ENCODE data around the gene NDUFB2.
"Not testable (repeated sequence)": the region's sequence is repeated elsewhere in the genome, so short reads cannot be mapped to it uniquely, and the experiment has no call there.

NDUFB2 gene

GRCh38 chr7:140722254-140722653, 25.7 kb downstream of the NDUFB2 start:
- Mint-ChIP-seq H3K4me3 (no peak overlapping the region), H3K36me3 (peaks cover 0 to 20% of the 10 kb centered on the region in 2 donors), H3K27ac (no peak overlapping the region), H3K9me3 (no peaks in the 10 kb centered on the region), H3K4me1 (peaks cover 8 to 10% of the 10 kb centered on the region in 2 donors), H3K27me3 (no peaks in the 10 kb centered on the region)
- ATAC-seq (replicated peaks) (no peak), DNase-seq (no peak)

GRCh38 chr7:140723006-140723405, 26.5 kb downstream of the NDUFB2 start:
- H3K9me3 Mint-ChIP-seq: no peaks in the 10 kb centered on the region
- H3K27me3 Mint-ChIP-seq: no peaks in the 10 kb centered on the region
- peaks cover 0 to 20% of the 10 kb centered on the region in 2 donors for H3K36me3 Mint-ChIP-seq
- ATAC-seq (replicated peaks): no peak
- no peak overlapping the region for H3K4me3 Mint-ChIP-seq
- no peak overlapping the region for H3K27ac Mint-ChIP-seq
- peaks cover 8 to 10% of the 10 kb centered on the region in 2 donors for H3K4me1 Mint-ChIP-seq
- DNase-seq: no peak

DNA sequence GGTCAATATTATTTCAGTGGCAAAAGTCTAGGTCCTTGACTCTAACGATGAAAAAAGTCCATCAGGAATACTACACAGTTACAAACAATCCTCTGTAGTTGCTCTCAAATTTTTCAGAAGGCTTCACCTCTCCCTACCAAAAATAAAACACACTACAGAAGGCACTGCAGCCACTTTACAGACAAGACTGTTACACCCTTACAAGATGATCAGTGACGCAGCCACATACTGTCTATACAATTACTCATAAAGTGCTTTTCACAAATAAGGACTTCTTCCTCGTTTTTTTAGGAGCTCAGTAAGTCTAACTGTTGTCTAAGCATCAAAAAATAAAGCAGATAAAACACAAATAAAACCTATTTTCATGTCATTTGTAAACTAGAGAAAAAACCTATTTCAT, 27.1 kb downstream of the NDUFB2 start:
- no peak for DNase-seq
- Mint-ChIP-seq H3K27me3 (no peaks in the 10 kb centered on the region), H3K36me3 (peaks cover 0 to 20% of the 10 kb centered on the region in 2 donors), H3K4me3 (no peak overlapping the region), H3K4me1 (peaks cover 8 to 10% of the 10 kb centered on the region in 2 donors), H3K9me3 (no peaks in the 10 kb centered on the region), H3K27ac (no peak overlapping the region)
- ATAC-seq (replicated peaks): no peak

GRCh38 chr7:140724706-140725105, 28.2 kb downstream of the NDUFB2 start:
- Mint-ChIP-seq H3K9me3 (no peaks in the 10 kb centered on the region), H3K36me3 (peaks cover 3 to 22% of the 10 kb centered on the region in 2 donors), H3K27me3 (no peaks in the 10 kb centered on the region), H3K4me1 (peaks cover 6 to 7% of the 10 kb centered on the region in 2 donors), H3K4me3 (no peak overlapping the region), H3K27ac (no peak overlapping the region)
- no peak for DNase-seq
- no peak for ATAC-seq (replicated peaks)

DNA sequence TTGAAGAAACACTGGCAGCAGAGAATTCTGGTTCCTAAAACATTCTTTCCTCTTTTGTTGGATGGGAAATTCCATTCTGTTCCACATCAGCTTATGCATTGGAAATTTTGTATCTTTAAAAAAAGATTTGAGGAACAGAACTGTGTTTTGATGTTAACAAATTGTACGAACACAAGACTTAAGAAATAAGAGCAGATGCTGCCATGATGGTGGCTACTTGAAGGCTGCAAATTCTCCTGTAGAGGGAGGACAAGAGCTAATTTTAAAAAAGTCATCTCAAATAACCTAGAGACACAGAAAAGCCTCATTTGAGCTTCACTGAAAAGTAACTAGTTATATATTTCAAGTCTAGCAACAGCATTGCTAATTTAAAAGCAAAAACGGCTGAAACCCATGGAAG, 29.8 kb downstream of the NDUFB2 start:
- no peak for DNase-seq
- peaks cover 7 to 25% of the 10 kb centered on the region in 2 donors for H3K36me3 Mint-ChIP-seq
- H3K4me1 Mint-ChIP-seq: no peaks in the 10 kb centered on the region
- no peak overlapping the region for H3K4me3 Mint-ChIP-seq
- no peak for ATAC-seq (replicated peaks)
- H3K27me3 Mint-ChIP-seq: no peaks in the 10 kb centered on the region
- no peaks in the 10 kb centered on the region for H3K9me3 Mint-ChIP-seq
- H3K27ac Mint-ChIP-seq: no peak overlapping the region

- no peak overlapping the region for H3K27ac Mint-ChIP-seq
- ATAC-seq (replicated peaks) (no peak), DNase-seq (no peak)
- H3K9me3 Mint-ChIP-seq: no peaks in the 10 kb centered on the region
- H3K36me3 Mint-ChIP-seq: peaks cover 19 to 28% of the 10 kb centered on the region in 2 donors
- no peak overlapping the region for H3K4me3 Mint-ChIP-seq
- H3K4me1 Mint-ChIP-seq: no peaks in the 10 kb centered on the region
- H3K27me3 Mint-ChIP-seq: no peaks in the 10 kb centered on the region
Observed at GRCh38 chr7:140732416-140732815, 35.9 kb downstream of the NDUFB2 start.

- ATAC-seq (replicated peaks) (no peak), DNase-seq (no peak)
- H3K27ac Mint-ChIP-seq: no peak overlapping the region
- no peak overlapping the region for H3K4me3 Mint-ChIP-seq
- H3K9me3 Mint-ChIP-seq: no peaks in the 10 kb centered on the region
- no peaks in the 10 kb centered on the region for H3K27me3 Mint-ChIP-seq
- no peaks in the 10 kb centered on the region for H3K4me1 Mint-ChIP-seq
- peaks cover 24 to 33% of the 10 kb centered on the region in 2 donors for H3K36me3 Mint-ChIP-seq
Observed at GRCh38 chr7:140734096-140734495, 37.6 kb downstream of the NDUFB2 start.

DNA sequence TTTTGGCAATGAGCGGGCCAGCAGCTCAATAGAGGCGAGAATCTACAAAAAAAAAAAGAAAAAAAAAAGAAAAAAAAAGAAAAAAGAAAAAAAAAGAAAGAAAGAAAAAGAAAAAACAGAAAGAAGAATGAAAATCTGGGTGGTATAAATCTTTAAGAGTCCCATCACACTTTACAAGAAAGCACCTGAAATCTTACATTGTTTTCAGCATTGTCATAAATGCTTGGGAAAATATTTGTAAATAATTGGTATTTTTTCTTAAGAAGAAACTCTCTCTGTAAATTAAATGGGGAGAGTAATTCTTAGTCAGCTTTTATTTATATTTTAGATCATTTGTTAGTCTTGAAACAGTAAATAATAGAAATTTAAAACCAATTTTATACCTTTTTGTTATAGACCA, 38.2 kb downstream of the NDUFB2 start:
- ATAC-seq (replicated peaks): no peak
- no peak overlapping the region for H3K27ac Mint-ChIP-seq
- H3K27me3 Mint-ChIP-seq: no peaks in the 10 kb centered on the region
- no peaks in the 10 kb centered on the region for H3K4me1 Mint-ChIP-seq
- H3K36me3 Mint-ChIP-seq: peaks cover 24 to 34% of the 10 kb centered on the region in 2 donors
- no peaks in the 10 kb centered on the region for H3K9me3 Mint-ChIP-seq
- no peak for DNase-seq
- no peak overlapping the region for H3K4me3 Mint-ChIP-seq

GRCh38 chr7:140738280-140738679, 41.8 kb downstream of the NDUFB2 start:
- no peak overlapping the region for H3K4me3 Mint-ChIP-seq
- no peaks in the 10 kb centered on the region for H3K9me3 Mint-ChIP-seq
- ATAC-seq (replicated peaks) (no peak), DNase-seq (no peak)
- H3K4me1 Mint-ChIP-seq: no peaks in the 10 kb centered on the region
- H3K36me3 Mint-ChIP-seq: peaks cover 20 to 27% of the 10 kb centered on the region in 2 donors
- no peaks in the 10 kb centered on the region for H3K27me3 Mint-ChIP-seq
- H3K27ac Mint-ChIP-seq: no peak overlapping the region

DNA sequence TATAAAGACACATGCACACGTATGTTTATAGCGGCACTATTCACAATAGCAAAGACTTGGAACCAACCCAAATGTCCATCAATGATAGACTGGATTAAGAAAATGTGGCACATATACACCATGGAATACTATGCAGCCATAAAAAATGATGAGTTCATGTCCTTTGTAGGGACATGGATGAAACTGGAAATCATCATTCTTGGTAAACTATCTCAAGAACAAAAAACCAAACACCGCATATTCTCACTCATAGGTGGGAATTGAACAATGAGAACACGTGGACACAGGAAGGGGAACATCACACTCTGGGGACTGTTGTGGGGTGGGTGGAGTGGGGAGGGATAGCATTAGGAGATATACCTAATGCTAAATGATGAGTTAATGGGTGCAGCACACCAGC, 46.7 kb downstream of the NDUFB2 start:
- not testable (repeated sequence) for ATAC-seq (replicated peaks); H3K27me3 Mint-ChIP-seq; H3K4me3 Mint-ChIP-seq; H3K27ac Mint-ChIP-seq; DNase-seq; H3K9me3 Mint-ChIP-seq
- Mint-ChIP-seq H3K4me1 (peaks cover 3 to 13% of the 10 kb centered on the region in 2 donors), H3K36me3 (peaks cover 22 to 35% of the 10 kb centered on the region in 2 donors)

DNA sequence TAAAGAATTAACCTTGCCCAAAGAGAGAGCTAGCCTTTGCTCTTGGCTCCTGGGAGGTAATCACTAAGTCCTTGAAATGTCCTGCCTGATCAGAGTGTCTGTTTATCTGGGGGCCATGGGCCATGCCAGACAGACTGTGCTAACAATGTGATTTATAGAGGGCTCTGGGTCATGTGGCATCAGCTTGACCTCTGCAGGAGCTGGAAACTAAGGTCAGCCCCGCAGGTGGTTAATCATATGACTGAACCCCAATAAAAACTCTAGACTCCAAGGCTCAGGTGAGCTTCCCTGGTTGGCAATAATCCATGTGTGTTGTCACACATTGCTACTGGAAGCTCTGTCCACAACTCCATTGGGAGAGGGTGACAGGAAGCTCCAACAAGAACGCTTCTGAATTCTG, 47.5 kb downstream of the NDUFB2 start:
- Mint-ChIP-seq H3K9me3 (no peaks in the 10 kb centered on the region), H3K27ac (no peak overlapping the region), H3K4me3 (no peak overlapping the region), H3K36me3 (peaks cover 17 to 30% of the 10 kb centered on the region in 2 donors), H3K4me1 (peaks cover 3 to 13% of the 10 kb centered on the region in 2 donors), H3K27me3 (no peaks in the 10 kb centered on the region)
- DNase-seq (no peak), ATAC-seq (replicated peaks) (no peak)

GRCh38 chr7:140745266-140746058, 49.0 kb downstream of the NDUFB2 start:
- H3K27ac Mint-ChIP-seq: no peak overlapping the region
- H3K4me3 Mint-ChIP-seq: no peak overlapping the region
- H3K9me3 Mint-ChIP-seq: no peaks in the 10 kb centered on the region
- DNase-seq: no peak
- peak; percentile 34 to 44 for ATAC-seq (replicated peaks)
- H3K27me3 Mint-ChIP-seq: no peaks in the 10 kb centered on the region
- H3K36me3 Mint-ChIP-seq: peaks cover 15 to 29% of the 10 kb centered on the region in 2 donors
- H3K4me1 Mint-ChIP-seq: peaks cover 3 to 13% of the 10 kb centered on the region in 2 donors

DNA sequence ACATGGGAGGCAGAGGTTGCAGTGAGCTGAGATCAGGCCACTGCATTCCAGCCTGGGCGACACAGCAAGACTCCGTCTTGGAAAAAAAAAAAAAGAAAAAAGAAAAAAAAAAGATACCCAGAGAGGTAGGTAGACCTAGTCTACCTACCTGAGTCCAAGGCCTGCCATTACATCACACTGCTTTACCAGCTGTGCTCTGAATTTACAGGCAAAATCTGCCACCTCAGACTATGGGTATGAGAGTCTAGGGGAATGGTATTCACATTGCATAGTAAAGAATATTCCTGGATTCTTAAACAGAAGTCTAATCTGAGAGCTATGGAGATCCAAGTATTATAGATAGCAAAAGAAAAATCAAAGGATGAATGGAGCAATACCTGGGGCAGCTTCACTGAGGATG, 50.2 kb downstream of the NDUFB2 start:
- Mint-ChIP-seq H3K27me3 (no peaks in the 10 kb centered on the region), H3K4me3 (no peak overlapping the region), H3K27ac (no peak overlapping the region), H3K9me3 (no peaks in the 10 kb centered on the region), H3K4me1 (peaks cover 3 to 13% of the 10 kb centered on the region in 2 donors), H3K36me3 (peaks cover 15 to 26% of the 10 kb centered on the region in 2 donors)
- ATAC-seq (replicated peaks) (no peak), DNase-seq (no peak)

- H3K4me1 Mint-ChIP-seq: no peaks in the 10 kb centered on the region
- peaks cover 13 to 17% of the 10 kb centered on the region in 2 donors for H3K36me3 Mint-ChIP-seq
- no peak overlapping the region for H3K27ac Mint-ChIP-seq
- no peak overlapping the region for H3K4me3 Mint-ChIP-seq
- no peaks in the 10 kb centered on the region for H3K9me3 Mint-ChIP-seq
- no peak for DNase-seq
- ATAC-seq (replicated peaks): no peak
- no peaks in the 10 kb centered on the region for H3K27me3 Mint-ChIP-seq
Observed at GRCh38 chr7:140752533-140752932, 56.0 kb downstream of the NDUFB2 start.

- Mint-ChIP-seq H3K4me1 (no peaks in the 10 kb centered on the region), H3K27ac (no peak overlapping the region), H3K36me3 (peaks cover 17 to 18% of the 10 kb centered on the region in 2 donors), H3K4me3 (no peak overlapping the region), H3K9me3 (no peaks in the 10 kb centered on the region), H3K27me3 (no peaks in the 10 kb centered on the region)
- DNase-seq (no peak), ATAC-seq (replicated peaks) (no peak)
Observed at GRCh38 chr7:140754506-140754905, 58.0 kb downstream of the NDUFB2 start.

All from stimulated activated naive B cell treated with anti-CD40 and anti-IgM and Interleukin-4, amounts not matched to agents 10 μg/mL and 1 μg/mL and 100 μg/mL, for 72 hours (primary cell).